Gastroesophageal sphincter (tissue), 3 donors: ENCODE data around the gene NOL9.

Experiments
- CTCF ChIP-seq, 4 experiments: fragments of 200-600 bp in 2 of 4; fragments of 450-650 bp in 2 of 4; sonication (generic) in 1 of 4; IDR thresholded peaks; one replicate each; pipeline ENCODE4 v1.5.1; 2017 to 2019; ENCODE audit warnings: antibody characterized with exemption in 4 of 4, mild to moderate bottlenecking in 2 of 4, moderate library complexity in 2 of 4
- POLR2A ChIP-seq, 2 donors: fragments of 450-650 bp; IDR thresholded peaks; one replicate each; pipeline ENCODE4 v1.6.1; 2017; ENCODE audit warnings: antibody characterized with exemption in 2 of 2, mild to moderate bottlenecking in 2 of 2, moderate library complexity in 1 of 2

GRCh38 chr1:6491966-6492365, 62.3 kb downstream of the NOL9 start:
- TF ChIP-seq POLR2A (IDR thresholded peaks at IDR 0.05): no peak
- TF ChIP-seq CTCF (IDR thresholded peaks at IDR 0.05): no peak
